ENCODE data around the gene ADAMTS7. TPM values are rescaled to one million over a fixed set of nuclear protein-coding genes. Genes with fewer than 3 reads are reported as not detected.
"Not testable (repeated sequence)": the region's sequence is repeated elsewhere in the genome, so short reads cannot be mapped to it uniquely, and the experiment has no call there.

ADAMTS7 gene
- total RNA-seq, 1 donor from 2014 or later, result 9.1 TPM

DNA sequence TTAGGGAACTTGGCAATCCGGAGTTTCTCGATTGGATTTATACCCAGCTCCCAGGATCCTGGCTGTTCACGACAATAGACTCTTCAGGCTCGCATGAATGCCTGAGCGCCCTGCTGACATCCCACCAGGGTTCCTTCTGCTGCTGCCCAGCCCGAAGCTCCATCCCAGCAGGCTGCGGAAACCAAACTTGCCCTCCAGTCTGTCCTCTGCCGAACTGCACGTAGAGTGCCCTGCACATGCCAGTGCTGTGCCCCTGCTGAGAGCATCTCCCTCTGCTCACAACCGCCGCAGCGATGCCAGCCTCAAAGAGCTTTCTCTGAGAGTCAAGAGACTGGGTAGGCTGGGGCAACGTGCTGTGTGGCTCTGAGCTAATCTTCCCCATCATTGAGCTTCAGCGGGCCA is 6.9 kb downstream of the ADAMTS7 start:
- TF ChIP-seq, protein P1, sequence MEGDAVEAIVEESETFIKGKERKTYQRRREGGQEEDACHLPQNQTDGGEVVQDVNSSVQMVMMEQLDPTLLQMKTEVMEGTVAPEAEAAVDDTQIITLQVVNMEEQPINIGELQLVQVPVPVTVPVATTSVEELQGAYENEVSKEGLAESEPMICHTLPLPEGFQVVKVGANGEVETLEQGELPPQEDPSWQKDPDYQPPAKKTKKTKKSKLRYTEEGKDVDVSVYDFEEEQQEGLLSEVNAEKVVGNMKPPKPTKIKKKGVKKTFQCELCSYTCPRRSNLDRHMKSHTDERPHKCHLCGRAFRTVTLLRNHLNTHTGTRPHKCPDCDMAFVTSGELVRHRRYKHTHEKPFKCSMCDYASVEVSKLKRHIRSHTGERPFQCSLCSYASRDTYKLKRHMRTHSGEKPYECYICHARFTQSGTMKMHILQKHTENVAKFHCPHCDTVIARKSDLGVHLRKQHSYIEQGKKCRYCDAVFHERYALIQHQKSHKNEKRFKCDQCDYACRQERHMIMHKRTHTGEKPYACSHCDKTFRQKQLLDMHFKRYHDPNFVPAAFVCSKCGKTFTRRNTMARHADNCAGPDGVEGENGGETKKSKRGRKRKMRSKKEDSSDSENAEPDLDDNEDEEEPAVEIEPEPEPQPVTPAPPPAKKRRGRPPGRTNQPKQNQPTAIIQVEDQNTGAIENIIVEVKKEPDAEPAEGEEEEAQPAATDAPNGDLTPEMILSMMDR (IDR thresholded peaks at IDR 0.05), result no peak
- ATAC-seq (no peak), DNase-seq (peak; percentile 48)
- H3K4me3 ChIP-seq, result no peak overlapping the region
- H3K9me3 ChIP-seq, result no peaks in the 10 kb centered on the region
- no peak overlapping the region for H3K27ac ChIP-seq
- H3K27me3 ChIP-seq, result no peaks in the 10 kb centered on the region
- intact Hi-C loops (cut with DNase I), result no loop called here
- H3K4me1 ChIP-seq, result no peaks in the 10 kb centered on the region
- no peaks in the 10 kb centered on the region for H3K36me3 ChIP-seq

DNA sequence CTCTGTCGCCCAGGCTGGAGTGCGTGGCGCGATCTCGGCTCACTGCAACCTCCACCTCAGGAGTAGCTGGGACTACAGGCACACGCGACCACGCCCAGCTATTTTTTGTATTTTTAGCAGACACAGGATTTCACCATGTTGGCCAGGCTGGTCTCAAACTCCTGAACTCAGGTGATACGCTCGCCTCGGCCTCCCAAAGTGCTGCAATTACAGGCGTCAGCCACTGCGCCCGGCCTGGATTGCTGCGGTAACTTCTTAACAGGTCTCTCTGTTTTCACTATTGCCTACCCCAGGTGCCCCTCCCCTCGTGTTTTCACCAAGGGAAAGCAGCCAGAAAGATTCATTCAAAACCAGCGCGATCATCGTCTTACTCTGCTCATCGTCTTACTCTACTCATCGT is 10.5 kb downstream of the ADAMTS7 start:
- Histone ChIP-seq H3K4me1 (no peaks in the 10 kb centered on the region), H3K4me3 (no peak overlapping the region), H3K36me3 (no peaks in the 10 kb centered on the region), H3K27me3 (no peaks in the 10 kb centered on the region), H3K9me3 (no peaks in the 10 kb centered on the region), H3K27ac (no peak overlapping the region)
- intact Hi-C loops (cut with DNase I), result no loop called here
- peak; percentile 35 for DNase-seq
- TF ChIP-seq, protein P1 (IDR thresholded peaks at IDR 0.05), result no peak
- ATAC-seq, result no peak

DNA sequence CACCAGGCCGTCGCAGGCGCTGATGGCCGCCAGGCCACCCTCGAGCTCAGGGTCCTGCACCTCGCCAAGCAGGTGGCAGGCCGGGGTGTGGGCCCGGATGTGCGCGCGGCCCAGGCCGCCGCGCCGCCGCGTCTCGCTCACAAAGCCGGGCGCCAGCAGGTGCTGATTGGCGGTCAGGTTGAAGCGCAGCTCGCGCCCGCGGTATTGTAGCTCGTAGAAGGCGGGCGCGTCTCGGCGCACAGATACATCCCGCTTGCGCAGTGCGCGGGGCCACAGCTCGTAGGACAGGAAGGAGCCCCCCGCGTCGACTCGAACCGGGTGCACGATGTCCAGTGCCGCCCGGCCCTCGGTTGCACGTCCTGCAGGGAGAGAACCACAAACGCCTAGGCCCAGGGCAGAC is 11.1 kb downstream of the ADAMTS7 start:
- no peak for ATAC-seq
- Histone ChIP-seq H3K27ac (no peak overlapping the region), H3K36me3 (no peaks in the 10 kb centered on the region), H3K4me1 (no peaks in the 10 kb centered on the region), H3K4me3 (no peak overlapping the region), H3K9me3 (no peaks in the 10 kb centered on the region), H3K27me3 (no peaks in the 10 kb centered on the region)
- intact Hi-C loops (cut with DNase I), result no loop called here
- peak; percentile 63 for DNase-seq
- TF ChIP-seq, protein P1 (IDR thresholded peaks at IDR 0.05), result no peak

DNA sequence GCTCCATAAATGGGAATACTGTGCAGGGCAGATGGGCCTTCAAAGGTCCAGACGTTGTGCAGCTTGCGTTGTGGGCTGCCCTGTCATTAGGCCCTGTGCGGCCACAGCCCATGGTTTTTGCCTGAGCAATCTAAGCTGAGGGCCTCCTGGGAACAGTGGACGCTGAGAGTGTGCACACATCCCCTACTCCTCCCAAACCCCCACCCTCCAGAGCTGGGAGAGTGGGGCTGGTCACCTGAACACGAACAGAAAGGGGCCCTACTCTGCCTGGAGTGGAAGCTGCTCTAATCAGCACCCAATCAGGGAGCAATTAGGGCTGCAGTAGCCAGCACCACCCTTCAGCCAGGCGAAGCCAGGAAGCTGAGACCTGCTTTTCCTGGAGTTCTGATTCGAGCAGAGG is 12.2 kb downstream of the ADAMTS7 start:
- DNase-seq, result peak; percentile 1
- H3K36me3 ChIP-seq; H3K4me3 ChIP-seq; H3K4me1 ChIP-seq; intact Hi-C loops (cut with DNase I); H3K27ac ChIP-seq; ATAC-seq; H3K27me3 ChIP-seq; H3K9me3 ChIP-seq: not testable (repeated sequence)

DNA sequence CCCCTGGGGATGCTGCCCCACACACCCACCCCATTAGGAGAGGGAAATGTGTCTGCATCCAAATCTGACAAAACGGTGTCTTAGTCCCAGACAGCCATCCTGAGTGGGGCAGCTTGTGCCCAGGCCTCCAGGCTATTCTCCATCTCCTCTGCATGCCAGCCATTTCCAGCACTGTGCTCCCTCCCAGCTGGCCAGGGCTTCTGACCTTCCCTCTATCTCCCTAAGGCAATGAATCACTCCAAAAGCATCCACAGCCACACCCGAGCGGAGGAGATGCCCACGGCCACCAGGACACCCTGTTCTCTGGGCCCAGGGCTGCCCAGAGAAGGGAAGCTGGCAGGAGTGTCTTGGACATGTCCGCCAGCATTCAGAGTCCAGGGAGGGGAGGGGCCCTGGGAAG is 12.9 kb downstream of the ADAMTS7 start:
- H3K27me3 ChIP-seq; H3K36me3 ChIP-seq; H3K4me1 ChIP-seq; intact Hi-C loops (cut with DNase I); H3K27ac ChIP-seq; ATAC-seq; H3K9me3 ChIP-seq; H3K4me3 ChIP-seq: not testable (repeated sequence)
- peak; percentile 45 for DNase-seq

DNA sequence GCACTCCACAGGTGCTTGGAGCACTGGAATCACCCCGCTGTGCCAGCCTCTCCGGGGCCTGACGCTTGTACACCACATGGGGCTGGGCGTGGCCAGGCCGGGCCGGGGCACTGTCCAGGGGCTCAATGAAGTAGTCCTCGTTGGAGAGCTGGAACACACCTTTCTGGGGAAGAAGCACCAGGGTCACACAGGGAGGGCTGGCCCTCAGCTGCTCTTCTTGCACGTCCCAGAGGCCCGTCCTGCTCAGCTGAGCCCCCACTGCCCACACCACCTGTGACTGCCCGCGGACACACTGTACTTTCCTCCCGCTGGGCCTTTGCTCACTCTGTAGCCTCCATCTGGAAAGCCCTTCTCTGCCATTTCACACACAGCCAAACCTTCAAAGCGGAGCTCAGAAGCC is 13.3 kb downstream of the ADAMTS7 start:
- no peak for ATAC-seq
- Histone ChIP-seq H3K4me3 (no peak overlapping the region), H3K27me3 (no peaks in the 10 kb centered on the region), H3K27ac (no peak overlapping the region), H3K36me3 (no peaks in the 10 kb centered on the region), H3K9me3 (no peaks in the 10 kb centered on the region), H3K4me1 (no peaks in the 10 kb centered on the region)
- TF ChIP-seq, protein P1 (IDR thresholded peaks at IDR 0.05), result no peak
- intact Hi-C loops (cut with DNase I), result no loop called here
- DNase-seq, result peak; percentile 57

DNA sequence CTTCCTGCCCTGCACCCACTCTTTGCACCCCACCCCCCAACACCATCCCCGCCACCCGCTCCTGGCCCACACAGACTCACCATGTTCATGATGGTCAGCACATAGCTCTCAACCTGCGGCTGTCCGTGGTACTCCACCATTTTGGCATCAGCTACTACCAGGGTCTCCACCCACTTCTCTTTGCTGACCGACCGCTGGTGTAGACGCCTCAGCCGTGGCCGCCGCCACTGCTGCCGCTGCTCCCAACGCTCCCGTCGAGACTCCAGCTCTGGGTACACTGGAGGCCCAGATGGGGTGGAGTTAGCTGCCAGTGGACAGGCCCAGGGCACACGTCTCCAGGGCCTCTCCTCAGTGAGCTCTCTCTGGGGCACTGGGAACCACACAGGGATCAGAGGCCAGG is 14.8 kb downstream of the ADAMTS7 start:
- intact Hi-C loops (cut with DNase I), result no loop called here
- TF ChIP-seq, protein P1 (IDR thresholded peaks at IDR 0.05), result no peak
- Histone ChIP-seq H3K27ac (no peak overlapping the region), H3K9me3 (no peaks in the 10 kb centered on the region), H3K4me3 (no peak overlapping the region), H3K27me3 (no peaks in the 10 kb centered on the region), H3K36me3 (no peaks in the 10 kb centered on the region), H3K4me1 (no peaks in the 10 kb centered on the region)
- no peak for ATAC-seq
- DNase-seq, result no peak

Data from upper lobe of right lung (tissue), 1 donor.